A549 (cell line): ENCODE results near the gene TGFBR3L. TPM values are rescaled to one million over a fixed set of nuclear protein-coding genes. Genes with fewer than 3 reads are reported as not detected.

ENCODE experiments used
- ATAC-seq, 2 experiments: fragments of 200-7000 bp in 1 of 2; fragments of >200 bp in 1 of 2; cut with Nextera tagmentation in 1 of 2; cut with Tn5 transposase in 1 of 2; 3 replicates each; pipeline versions ENCODE4 v1.8.0 to v1.9.1; 2018 to 2020; ENCODE audit warnings: mild to moderate bottlenecking in 1 of 2, moderate library complexity in 1 of 2
- CTCF ChIA-PET: fragments of 300-600 bp; sonication (Branson Sonifier 250); formaldehyde crosslinking; extraction: SDS; loops from one replicate; lab custom pipeline; 2021; ENCODE audit warnings: antibody characterized with exemption, inconsistent platforms; lab: Yijun Ruan, JAX
- POLR2A ChIA-PET: fragments of 350-600 bp; formaldehyde crosslinking; extraction: SDS; loops from one replicate; lab custom pipeline; 2021; ENCODE audit warnings: antibody characterized with exemption, inconsistent platforms; lab: Yijun Ruan, JAX
- DNase-seq, 2 experiments: peaks; one replicate each; pipeline versions ENCODE4 v3.0.0 to v3.0.0-alpha.2; 2011 to 2016; ENCODE audit warnings: low read depth in 1 of 2, low spot score in 1 of 2
- FAIRE-seq: peaks from 2 replicates; lab custom pipeline; 2011; peaks lifted over from hg19 to GRCh38; lab: Jason Lieb, UNC
- H3K27ac ChIP-seq, 2 experiments: fragments of >200 bp; sonication (Bioruptor Twin); formaldehyde crosslinking; 3 replicates each; pipeline ENCODE4 v1.5.1; 2016 to 2017
- H3K4me1 ChIP-seq: fragments of >200 bp; sonication (Bioruptor Twin); formaldehyde crosslinking; 3 replicates; pipeline ENCODE4 v1.6.1; 2016
- H3K4me2 ChIP-seq: fragments of >200 bp; sonication (Bioruptor Twin); formaldehyde crosslinking; 3 replicates; pipeline ENCODE4 v1.6.1; 2016
- H3K4me3 ChIP-seq: fragments of >200 bp; sonication (Bioruptor Twin); formaldehyde crosslinking; 3 replicates; pipeline ENCODE4 v1.5.1; 2016
- H3K9me3 ChIP-seq: fragments of >200 bp; sonication (Bioruptor Twin); formaldehyde crosslinking; 3 replicates; pipeline ENCODE4 v1.6.1; 2016
- CEBPB ChIP-seq, 2 experiments: fragments of >200 bp in 1 of 2; sonication (Bioruptor Twin) in 1 of 2; formaldehyde crosslinking in 1 of 2; IDR thresholded peaks; 2 replicates each; pipeline ENCODE4 v1.6.1; 2012 to 2016
- CHD2 ChIP-seq: fragments of 150-350 bp; IDR thresholded peaks from 2 replicates; pipeline ENCODE4 v1.6.1; 2014; ENCODE audit warnings: low read length; ENCODE audit not compliant: partially characterized antibody
- CHD4 ChIP-seq: fragments of 200-600 bp; sonication (generic); IDR thresholded peaks from 2 replicates; pipeline ENCODE4 v1.6.1; 2016; ENCODE audit warnings: antibody characterized with exemption, mild to moderate bottlenecking, borderline replicate concordance
- CTCF ChIP-seq: fragments of >200 bp; sonication (Bioruptor Twin); formaldehyde crosslinking; IDR thresholded peaks from 3 replicates; pipeline ENCODE4 v1.5.1; 2016
- E2F6 ChIP-seq: IDR thresholded peaks from 2 replicates; pipeline ENCODE4 v1.6.1; 2012; ENCODE audit warnings: low read depth, borderline replicate concordance
- EHMT2 ChIP-seq: fragments of 200-600 bp; sonication (generic); IDR thresholded peaks from 2 replicates; pipeline ENCODE4 v1.6.1; 2016; ENCODE audit warnings: antibody characterized with exemption, low read depth, mild to moderate bottlenecking, moderate library complexity
- EP300 ChIP-seq, 2 experiments: fragments of >200 bp; sonication (Bioruptor Twin); formaldehyde crosslinking; IDR thresholded peaks; 2 replicates in 1 of 2; 3 replicates in 1 of 2; pipeline ENCODE4 v1.6.1; 2016 to 2017
- ESRRA ChIP-seq: fragments of 150-350 bp; IDR thresholded peaks from 2 replicates; pipeline ENCODE4 v1.6.1; 2014; ENCODE audit warnings: mild to moderate bottlenecking, low read length, borderline replicate concordance
- FOSL2 ChIP-seq, 2 experiments: fragments of 450-650 bp in 1 of 2; fragments of >200 bp in 1 of 2; sonication (Bioruptor Twin) in 1 of 2; formaldehyde crosslinking; IDR thresholded peaks; 2 replicates each; pipeline versions ENCODE4 v1.5.0 to v1.6.1; 2016 to 2020; ENCODE audit warnings: mild to moderate bottlenecking in 1 of 2, moderate library complexity in 1 of 2
- GATA3 ChIP-seq: IDR thresholded peaks from 2 replicates; pipeline ENCODE4 v1.6.1; 2012; ENCODE audit warnings: borderline replicate concordance
- HES2 ChIP-seq: fragments of >200 bp; sonication (Bioruptor Twin); formaldehyde crosslinking; IDR thresholded peaks from 2 replicates; pipeline ENCODE4 v1.6.1; 2016
- HEYL ChIP-seq: fragments of 250-450 bp; sonication (Bioruptor Pico); IDR thresholded peaks from 2 replicates; pipeline ENCODE4 v1.8.0; 2021; ENCODE audit warnings: mild to moderate bottlenecking, moderate library complexity
- HMGXB4 ChIP-seq: fragments of 250-450 bp; sonication (Bioruptor Pico); IDR thresholded peaks from 2 replicates; pipeline ENCODE4 v1.5.0; 2021; ENCODE audit warnings: mild to moderate bottlenecking, moderate library complexity, borderline replicate concordance
- HOXA7 ChIP-seq: fragments of 250-450 bp; sonication (Bioruptor Pico); IDR thresholded peaks from 2 replicates; pipeline ENCODE4 v1.5.0; 2020; ENCODE audit warnings: mild to moderate bottlenecking, moderate library complexity
- HOXB5 ChIP-seq: fragments of 250-450 bp; sonication (Bioruptor Pico); IDR thresholded peaks from 2 replicates; pipeline ENCODE4 v1.5.0; 2020; ENCODE audit warnings: mild to moderate bottlenecking, moderate library complexity
- JUNB ChIP-seq: fragments of >200 bp; sonication (Bioruptor Twin); formaldehyde crosslinking; IDR thresholded peaks from 2 replicates; pipeline ENCODE4 v1.6.1; 2016
- KDM5A ChIP-seq: fragments of 200-600 bp; sonication (generic); IDR thresholded peaks from 2 replicates; pipeline ENCODE4 v1.6.1; 2016; ENCODE audit warnings: antibody characterized with exemption, mild to moderate bottlenecking
- MAFK ChIP-seq: fragments of 450-650 bp; IDR thresholded peaks from 2 replicates; pipeline ENCODE4 v1.6.1; 2014; ENCODE audit not compliant: partially characterized antibody
- MAX ChIP-seq: IDR thresholded peaks from 2 replicates; pipeline ENCODE4 v1.6.1; 2012
- MAZ ChIP-seq: fragments of 150-350 bp; IDR thresholded peaks from 2 replicates; pipeline ENCODE4 v1.6.1; 2014; ENCODE audit warnings: antibody characterized with exemption, low read depth, low read length, borderline replicate concordance
- NPAS2 ChIP-seq: fragments of 250-450 bp; sonication (Bioruptor Pico); IDR thresholded peaks from 2 replicates; pipeline ENCODE4 v1.8.0; 2022; ENCODE audit warnings: mild to moderate bottlenecking, moderate library complexity, borderline replicate concordance
- NR3C1 ChIP-seq: fragments of >200 bp; sonication (Bioruptor Twin); formaldehyde crosslinking; IDR thresholded peaks from 3 replicates; pipeline ENCODE4 v1.6.1; 2017
- POLR2AphosphoS2 ChIP-seq: conservative IDR thresholded peaks from 2 replicates; pipeline ENCODE4 v1.6.1; 2012; ENCODE audit warnings: low read length, improper control_type of control experiment, inconsistent platforms
- TFCP2L1 ChIP-seq: fragments of 250-450 bp; sonication (Bioruptor Pico); IDR thresholded peaks from 2 replicates; pipeline ENCODE4 v1.5.0; 2021; ENCODE audit warnings: mild to moderate bottlenecking
- TP53 ChIP-seq: fragments of 250-450 bp; sonication (Bioruptor Pico); IDR thresholded peaks from 2 replicates; pipeline ENCODE4 v1.5.0; 2021; ENCODE audit warnings: mild to moderate bottlenecking, moderate library complexity
- USF2 ChIP-seq: fragments of 450-650 bp; IDR thresholded peaks from 2 replicates; pipeline ENCODE4 v1.6.1; 2014; ENCODE audit warnings: antibody characterized with exemption
- ZC3H11A ChIP-seq: fragments of 450-650 bp; IDR thresholded peaks from 2 replicates; pipeline ENCODE4 v1.6.1; 2014; ENCODE audit warnings: antibody characterized with exemption, mild to moderate bottlenecking
- ZSCAN20 ChIP-seq: fragments of 250-450 bp; sonication (Bioruptor Pico); IDR thresholded peaks from 2 replicates; pipeline ENCODE4 v1.8.0; 2022; ENCODE audit warnings: mild to moderate bottlenecking, moderate library complexity
- WGBS: methylation state at CpG from one replicate; pipeline ENCODE4 v1.1.6; 2017; ENCODE audit errors: missing lambda C conversion rate; 5-methylcytosine and 5-hydroxymethylcytosine counted together
- polyA plus RNA-seq, 4 experiments: library from polyadenylated mRNA; depleted of rRNA in 3 of 4; stranded (reverse); fragments of >200 nt; fragmentation: RNase III in 1 of 4; extraction: RNeasy Plus Mini Kit Qiagen cat#74134 plus additional on column Dnase treatment in 1 of 4; gene quantifications; 2 replicates in 3 of 4; 3 replicates in 1 of 4; pipeline ENCODE4 v1.2.3, GENCODE V29; 2011 to 2017

The TGFBR3L gene
- polyA plus RNA-seq, 2 of the 4 experiments (the other 2 are of a cell fraction), result 0.21 to 1.2 TPM

GRCh38 chr19:7899751-7900378 lies 14.8 kb upstream of the TGFBR3L start:
- no peaks in the 10 kb centered on the region for H3K9me3 ChIP-seq
- no peak overlapping the region for H3K4me3 ChIP-seq
- no peak overlapping the region for H3K4me2 ChIP-seq
- CTCF ChIA-PET, result interaction anchor here (0.5 to 3.3 kb wide), 8 partner anchors 9 to 47 kb away, joined by 3 to 13 read pairs (median 4); partner anchors contain the start of gene LRRC8E
- POLR2A ChIA-PET, result no interaction called here
- H3K4me1 ChIP-seq, result peaks cover 2% of the 10 kb centered on the region; the same call in 2 of the 3 replicates
- H3K27ac ChIP-seq, result no peak overlapping the region
- TF ChIP-seq EHMT2 (no peak), EP300 (IDR thresholded peaks at IDR 0.05) (no peak), MAZ (no peak), HOXB5 (no peak), NPAS2 (CRISPR knock-in tag) (no peak), POLR2AphosphoS2 (no peak), USF2 (no peak), CTCF (no peak), HEYL (CRISPR knock-in tag) (no peak), CHD2 (no peak), KDM5A (no peak), CEBPB (IDR thresholded peaks at IDR 0.05) (no peak), MAFK (no peak), HOXA7 (no peak), TP53 (CRISPR knock-in tag) (no peak), ESRRA (no peak), JUNB (no peak)
- DNase-seq (no peak), ATAC-seq (no peak), FAIRE-seq (no peak)
- 94% methylated on average over 16 of the region's 34 CpGs for WGBS

- no peak overlapping the region for H3K27ac ChIP-seq
- no peak for DNase-seq
- POLR2A ChIA-PET, result no interaction called here
- no peak for FAIRE-seq
- 92% methylated on average over 9 of the region's 21 CpGs for WGBS
- H3K4me1 ChIP-seq, result peaks cover 7% of the 10 kb centered on the region
- no peak for TF ChIP-seq HOXB5
- no peak for TF ChIP-seq POLR2AphosphoS2
- TF ChIP-seq ZC3H11A, result no peak
- TF ChIP-seq MAFK, result no peak
- TF ChIP-seq MAZ, result no peak
- no peak for TF ChIP-seq FOSL2 (IDR thresholded peaks at IDR 0.05)
- no peak for TF ChIP-seq FOSL2 (CRISPR knock-in tag; IDR thresholded peaks at IDR 0.05)
- no peak for TF ChIP-seq TFCP2L1 (CRISPR knock-in tag)
- TF ChIP-seq ZSCAN20 (CRISPR knock-in tag), result no peak
- no peak for TF ChIP-seq NR3C1
- no peak for TF ChIP-seq E2F6
- TF ChIP-seq CHD4, result no peak
- TF ChIP-seq MAX, result no peak
- TF ChIP-seq HES2, result no peak
- TF ChIP-seq GATA3, result no peak
- no peak for TF ChIP-seq ESRRA
- TF ChIP-seq HMGXB4 (CRISPR knock-in tag), result no peak
- TF ChIP-seq USF2, result no peak
- TF ChIP-seq, all 56 proteins: peak for 0
- no peak overlapping the region for H3K4me2 ChIP-seq
- CTCF ChIA-PET, result interaction anchor here (0.7 to 3.3 kb wide), 6 partner anchors 8 to 47 kb away, joined by 3 to 13 read pairs (median 6); partner anchors contain the start of gene LRRC8E
- H3K4me3 ChIP-seq, result no peak overlapping the region
- ATAC-seq, result no peak
- no peaks in the 10 kb centered on the region for H3K9me3 ChIP-seq
Observed at GRCh38 chr19:7900401-7900870, 14.2 kb upstream of the TGFBR3L start.
